HepG2 (cell line): Measurements from ENCODE around the gene SAP130. TPM values are rescaled to one million over a fixed set of nuclear protein-coding genes. Genes with fewer than 3 reads are reported as not detected.

Source experiments
- ATAC-seq: fragments of 200-7000 bp; cut with Tn5 transposase; 3 replicates; pipeline ENCODE4 v1.9.1; 2020; ENCODE audit warnings: mild to moderate bottlenecking, moderate library complexity
- BruUV-seq: library from RNA; stranded (reverse); fragments of 400-500 nt; replicated peaks from 2 replicates; lab custom pipeline; 2021; lab: Mats Ljungman, UMichigan
- CTCF ChIA-PET: fragments of 300-600 bp; formaldehyde crosslinking; extraction: SDS; loops from one replicate; lab custom pipeline; 2021; ENCODE audit warnings: low total read pairs, inconsistent platforms, low intra/inter-chr PET ratio; lab: Yijun Ruan, JAX
- POLR2A ChIA-PET: fragments of 350-600 bp; sonication (Branson Sonifier 250); formaldehyde crosslinking; loops from one replicate; lab custom pipeline; 2020; ENCODE audit warnings: antibody characterized with exemption, inconsistent platforms; lab: Yijun Ruan, JAX
- DNase-seq: peaks from one replicate; pipeline ENCODE4 v3.0.0-alpha.2; 2015; ENCODE audit warnings: low spot score
- FAIRE-seq: peaks from 3 replicates; lab custom pipeline; 2011; peaks lifted over from hg19 to GRCh38; lab: Jason Lieb, UNC
- H2AFZ ChIP-seq: one replicate; pipeline ENCODE4 v1.6.1; 2011; ENCODE audit warnings: low read length, inconsistent platforms
- H3K27ac ChIP-seq: fragments of 300-600 bp; 3 replicates; pipeline ENCODE4 v1.8.0; 2011; ENCODE audit warnings: mixed run types, mild to moderate bottlenecking, mixed read lengths, low read length, inconsistent platforms; ENCODE audit not compliant: insufficient read depth; ENCODE audit errors: extremely low read length
- H3K27me3 ChIP-seq, 2 experiments: fragments of 200-600 bp in 1 of 2; 2 replicates in 1 of 2; 3 replicates in 1 of 2; pipeline versions ENCODE4 v1.6.0 to v1.8.0; 2011; ENCODE audit warnings: low read length in 2 of 2, mild to moderate bottlenecking in 2 of 2, moderate library complexity in 2 of 2, inconsistent platforms in 1 of 2; ENCODE audit not compliant: insufficient read depth in 2 of 2, control insufficient read depth in 1 of 2
- H3K36me3 ChIP-seq, 2 experiments: fragments of 200-600 bp in 1 of 2; replicated peaks in 1 of 2; 2 replicates in 1 of 2; 3 replicates in 1 of 2; pipeline versions ENCODE4 v1.5.1 to v1.8.0; 2011; ENCODE audit warnings: low read length in 2 of 2, inconsistent platforms in 1 of 2; ENCODE audit not compliant: insufficient read depth in 2 of 2, control insufficient read depth in 1 of 2
- H3K4me1 ChIP-seq: 2 replicates; pipeline ENCODE4 v1.5.1; 2012; ENCODE audit warnings: low read length, inconsistent platforms; ENCODE audit not compliant: insufficient read depth
- H3K4me2 ChIP-seq: 2 replicates; pipeline ENCODE4 v1.6.0; 2011; ENCODE audit warnings: low read depth, low read length, inconsistent platforms
- H3K4me3 ChIP-seq, 3 experiments: fragments of 200-600 bp in 1 of 3; sonication (generic), shearing (Covaris generic) in 1 of 3; replicated peaks in 1 of 3; 2 replicates each; pipeline ENCODE4 v1.5.1; 2011 to 2016; ENCODE audit warnings: low read length in 3 of 3, inconsistent platforms in 2 of 3, low read depth in 2 of 3, mild to moderate bottlenecking in 2 of 3, control low read depth in 1 of 3, mixed read lengths in 1 of 3; ENCODE audit not compliant: insufficient read depth in 1 of 3
- H3K79me2 ChIP-seq: one replicate; pipeline ENCODE4 v1.6.1; 2011; ENCODE audit warnings: low read length, inconsistent platforms; ENCODE audit not compliant: insufficient read depth
- H3K9ac ChIP-seq: 2 replicates; pipeline ENCODE4 v1.6.0; 2011; ENCODE audit warnings: mild to moderate bottlenecking, low read depth, low read length, inconsistent platforms; ENCODE audit not compliant: insufficient read depth
- H3K9me3 ChIP-seq: 2 replicates; pipeline ENCODE4 v1.5.1; 2012; ENCODE audit warnings: mild to moderate bottlenecking, low read length
- H4K20me1 ChIP-seq: 2 replicates; pipeline ENCODE4 v1.6.0; 2011; ENCODE audit warnings: inconsistent platforms, mild to moderate bottlenecking, low read length, moderate library complexity; ENCODE audit not compliant: insufficient read depth
- ERF ChIP-seq: IDR thresholded peaks from 2 replicates; pipeline ENCODE4 v1.6.1; 2018; ENCODE audit warnings: missing biosample characterization, missing genetic modification reagents
- IKZF1 ChIP-seq: fragments of 450-650 bp; IDR thresholded peaks from 2 replicates; pipeline ENCODE4 v1.7.1; 2016
- NFKBIZ ChIP-seq: IDR thresholded peaks from 2 replicates; pipeline ENCODE4 v1.6.1; 2018; ENCODE audit warnings: missing genetic modification reagents, missing compliant biosample characterization
- NRL ChIP-seq: sonication (generic); formaldehyde crosslinking; IDR thresholded peaks from 2 replicates; pipeline ENCODE4 v1.5.0; 2020; ENCODE audit warnings: missing genetic modification reagents, mild to moderate bottlenecking, moderate library complexity, borderline replicate concordance
- TBP ChIP-seq: sonication (generic); formaldehyde crosslinking; IDR thresholded peaks from 2 replicates; pipeline ENCODE4 v1.5.0; 2020; ENCODE audit warnings: missing genetic modification reagents
- ZFP36L2 ChIP-seq: sonication (generic); formaldehyde crosslinking; IDR thresholded peaks from 2 replicates; pipeline ENCODE4 v1.4.0; 2020; ENCODE audit warnings: missing genetic modification reagents
- ZKSCAN8 ChIP-seq: IDR thresholded peaks from 2 replicates; pipeline ENCODE4 v1.6.1; 2016; ENCODE audit warnings: borderline replicate concordance, missing genetic modification reagents, missing compliant biosample characterization
- ZNF501 ChIP-seq: sonication (generic); formaldehyde crosslinking; IDR thresholded peaks from 2 replicates; pipeline ENCODE4 v1.5.1; 2020; ENCODE audit warnings: mild to moderate bottlenecking, moderate library complexity, missing genetic modification reagents
- WGBS: methylation state at CpG from one replicate; pipeline ENCODE4 v1.1.6; 2017; ENCODE audit warnings: low lambda C conversion rate; 5-methylcytosine and 5-hydroxymethylcytosine counted together
- in situ Hi-C: cut with HindIII; loops from 2 replicates; pipeline ENCODE4 v1.10.0; 2017; ENCODE audit warnings: low pct_unique_long_range_greater_than_20kb; ENCODE audit not compliant: extremely low pct_ligation_motif_present
- intact Hi-C: fragments of 100-400 bp; cut with micrococcal nuclease; formaldehyde crosslinking; loops from one replicate; pipeline ENCODE4 v1.10.0; 2022; ENCODE audit not compliant: unreplicated experiment
- polyA plus RNA-seq, 8 experiments: library from polyadenylated mRNA; depleted of rRNA in 3 of 8; stranded (reverse) in 7 of 8; unstranded in 1 of 8; fragments of >200 nt; fragmentation: Illumina TruSeq in 4 of 8; extraction: Trizol in 4 of 8; gene quantifications; 2 replicates each; pipeline versions ENCODE4 v1.2.1 to v1.2.3, GENCODE V29; 2011 to 2016; ENCODE audit warnings: low read depth in 4 of 8, missing spikeins in 1 of 8, mixed read lengths in 1 of 8; ENCODE audit not compliant: insufficient read depth in 1 of 8
- total RNA-seq, 5 experiments: library from RNA; depleted of rRNA; stranded (reverse); fragments of >200 nt; fragmentation: Illumina TruSeq; extraction: Trizol; gene quantifications; 2 replicates each; pipeline ENCODE4 v1.2.3, GENCODE V29; 2016; ENCODE audit warnings: low read depth in 1 of 5
- TF ChIP-seq, protein P1 (sequence below): sonication (generic); formaldehyde crosslinking; IDR thresholded peaks from 2 replicates; pipeline ENCODE4 v1.4.0; 2020; ENCODE audit warnings: missing genetic modification reagents
- TF ChIP-seq, protein P2 (sequence below): sonication (generic); formaldehyde crosslinking; IDR thresholded peaks from 2 replicates; pipeline ENCODE4 v1.4.0; 2020; ENCODE audit warnings: missing genetic modification reagents

SAP130 gene
- total and polyA plus RNA-seq, 2 of the 13 experiments (the other 11 are each of a cell fraction or from before 2014, with no cell fraction given) = 11.1 to 18.6 TPM

DNA sequence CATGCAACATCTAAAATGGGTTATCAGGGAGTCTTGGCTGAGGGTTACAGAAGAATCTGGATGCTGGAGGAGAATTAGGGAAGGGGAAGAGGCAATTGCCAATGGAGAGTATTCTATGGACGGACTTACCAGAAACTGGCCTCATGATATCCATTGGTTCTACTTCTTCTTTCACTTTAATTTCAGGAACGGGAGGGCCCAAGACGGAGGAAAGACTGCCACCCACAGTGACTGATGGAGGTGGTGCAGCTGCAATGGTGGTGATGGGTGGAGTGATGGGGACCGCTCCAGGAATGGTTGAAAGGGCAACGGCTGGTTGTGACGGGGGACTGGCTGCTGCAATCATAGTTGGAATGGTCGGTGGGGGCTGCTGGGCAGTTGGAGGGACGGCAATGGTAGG is 73.0 kb downstream of the SAP130 start:
- intact Hi-C loops (no loop called here), in situ Hi-C loops (no loop called here)
- Histone ChIP-seq H4K20me1 (no peaks in the 10 kb centered on the region), H3K27me3 (no peaks in the 10 kb centered on the region), H3K79me2 (no peaks in the 10 kb centered on the region), H3K4me3 (no peak overlapping the region), H3K9me3 (no peaks in the 10 kb centered on the region), H3K27ac (no peak overlapping the region), H3K4me1 (peaks cover 6% of the 10 kb centered on the region; the same call in 1 of the 2 replicates), H3K4me2 (no peak overlapping the region), H2AFZ (no peak overlapping the region), H3K9ac (no peak overlapping the region), H3K36me3 (peaks cover 34 to 79% of the 10 kb centered on the region in 2 experiments)
- DNase-seq = no peak
- ChIA-PET CTCF (no interaction called here), POLR2A (no interaction called here)
- TF ChIP-seq, protein P1, sequence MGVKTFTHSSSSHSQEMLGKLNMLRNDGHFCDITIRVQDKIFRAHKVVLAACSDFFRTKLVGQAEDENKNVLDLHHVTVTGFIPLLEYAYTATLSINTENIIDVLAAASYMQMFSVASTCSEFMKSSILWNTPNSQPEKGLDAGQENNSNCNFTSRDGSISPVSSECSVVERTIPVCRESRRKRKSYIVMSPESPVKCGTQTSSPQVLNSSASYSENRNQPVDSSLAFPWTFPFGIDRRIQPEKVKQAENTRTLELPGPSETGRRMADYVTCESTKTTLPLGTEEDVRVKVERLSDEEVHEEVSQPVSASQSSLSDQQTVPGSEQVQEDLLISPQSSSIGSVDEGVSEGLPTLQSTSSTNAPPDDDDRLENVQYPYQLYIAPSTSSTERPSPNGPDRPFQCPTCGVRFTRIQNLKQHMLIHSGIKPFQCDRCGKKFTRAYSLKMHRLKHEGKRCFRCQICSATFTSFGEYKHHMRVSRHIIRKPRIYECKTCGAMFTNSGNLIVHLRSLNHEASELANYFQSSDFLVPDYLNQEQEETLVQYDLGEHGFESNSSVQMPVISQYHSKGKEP (CRISPR knock-in tag) = no peak
- TF ChIP-seq ERF (no peak), NRL (CRISPR knock-in tag) (no peak), NFKBIZ (CRISPR knock-in tag) (no peak), ZNF501 (CRISPR knock-in tag) (no peak), ZFP36L2 (CRISPR knock-in tag) (no peak), TBP (no peak), IKZF1 (no peak), ZKSCAN8 (no peak)
- TF ChIP-seq, protein P2, sequence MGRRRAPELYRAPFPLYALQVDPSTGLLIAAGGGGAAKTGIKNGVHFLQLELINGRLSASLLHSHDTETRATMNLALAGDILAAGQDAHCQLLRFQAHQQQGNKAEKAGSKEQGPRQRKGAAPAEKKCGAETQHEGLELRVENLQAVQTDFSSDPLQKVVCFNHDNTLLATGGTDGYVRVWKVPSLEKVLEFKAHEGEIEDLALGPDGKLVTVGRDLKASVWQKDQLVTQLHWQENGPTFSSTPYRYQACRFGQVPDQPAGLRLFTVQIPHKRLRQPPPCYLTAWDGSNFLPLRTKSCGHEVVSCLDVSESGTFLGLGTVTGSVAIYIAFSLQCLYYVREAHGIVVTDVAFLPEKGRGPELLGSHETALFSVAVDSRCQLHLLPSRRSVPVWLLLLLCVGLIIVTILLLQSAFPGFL (CRISPR knock-in tag) = no peak
- FAIRE-seq = no peak
- no TSS peak for BruUV-seq
- WGBS = 97% methylated on average over 8 of the region's 8 CpGs
- no peak for ATAC-seq
